Measurements from ENCODE around the gene SH3D21.
A peak's percentile ranks its signal among the peaks of the same experiment; 100 is the strongest.

Gene SH3D21

GRCh38 chr1:36330940-36331339 is 24.8 kb downstream of the SH3D21 start:
- no peak for DNase-seq

DNA sequence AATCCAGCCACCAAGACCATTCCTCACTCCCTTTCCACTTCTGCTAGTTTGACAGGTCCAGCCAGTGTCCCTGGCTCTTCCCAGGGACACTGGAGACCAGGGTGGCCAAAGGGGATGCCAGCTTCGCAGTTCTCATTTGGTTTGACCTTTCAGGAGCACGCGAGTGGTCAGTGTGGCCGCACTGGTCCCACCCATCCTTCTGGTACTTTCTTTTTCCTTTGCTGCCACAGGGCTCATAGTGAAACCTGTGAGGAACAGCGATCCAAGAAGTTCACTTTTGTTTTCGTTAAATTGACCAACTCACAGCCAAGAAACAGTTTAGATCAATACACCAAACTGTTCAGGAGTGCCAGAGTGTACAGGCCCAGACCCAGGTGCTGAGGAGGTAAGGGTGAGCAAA is 31.7 kb downstream of the SH3D21 start:
- DNase-seq, result no peak

DNA sequence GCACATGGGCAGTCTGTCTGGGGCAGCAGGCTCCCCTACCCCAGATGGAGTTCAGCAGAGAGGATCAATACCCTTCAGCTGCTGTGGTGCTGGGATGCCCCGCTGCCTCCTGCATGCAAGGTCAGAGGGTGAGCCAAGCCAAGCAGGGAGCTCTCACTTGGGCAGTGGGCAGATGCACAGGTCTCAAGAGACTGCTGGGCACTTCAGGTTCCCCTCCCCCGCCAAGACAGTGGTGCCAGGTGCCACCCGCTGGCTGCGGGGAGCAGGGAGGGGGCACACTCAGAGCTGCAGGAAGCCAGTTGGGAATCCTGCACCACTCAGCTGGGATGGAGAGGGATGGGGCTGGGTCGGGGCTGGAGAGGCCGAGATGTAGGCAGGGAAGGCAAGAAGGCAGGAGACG is 33.0 kb downstream of the SH3D21 start:
- DNase-seq, result no peak

DNA sequence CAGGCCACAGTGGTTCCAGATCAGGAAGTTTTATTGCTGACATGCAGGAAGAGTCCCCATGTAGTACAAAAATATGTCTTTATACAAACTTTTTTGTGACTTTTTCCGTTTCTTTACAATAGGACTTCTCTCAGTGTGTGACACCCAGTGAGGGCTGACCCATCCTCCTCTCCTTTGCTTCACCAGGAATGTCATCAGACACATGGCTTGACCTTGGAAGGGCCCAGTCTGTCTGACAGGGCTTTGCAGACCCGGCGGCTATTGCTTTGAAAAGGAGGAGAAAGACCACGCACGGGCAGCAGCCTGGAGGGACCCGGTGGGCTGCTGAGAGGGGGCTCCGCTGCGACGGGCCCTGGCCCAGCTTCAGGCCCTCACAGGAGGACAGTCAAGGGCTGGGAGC is 33.4 kb downstream of the SH3D21 start:
- no peak for DNase-seq

- no peak for DNase-seq
Measured at GRCh38 chr1:36341626-36342320, 35.6 kb downstream of the SH3D21 start.

GRCh38 chr1:36342426-36343185 is 36.4 kb downstream of the SH3D21 start:
- peak; percentile 18 for DNase-seq

GRCh38 chr1:36343651-36344394 is 37.7 kb downstream of the SH3D21 start:
- no peak for DNase-seq

DNA sequence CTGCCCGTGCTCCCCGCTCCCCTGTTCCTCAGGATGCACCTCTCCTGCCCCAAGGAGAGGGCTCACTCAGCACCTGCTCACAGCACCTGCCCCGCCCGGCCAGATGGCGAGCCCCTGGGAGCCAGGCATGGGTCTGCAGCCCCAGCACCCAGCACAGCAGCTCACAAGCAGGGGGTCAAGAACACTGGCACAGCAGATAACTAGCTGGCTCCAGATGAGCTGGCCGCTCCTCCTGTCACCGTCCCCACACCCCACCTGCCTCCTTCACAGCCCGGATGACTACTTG is 38.2 kb downstream of the SH3D21 start:
- no peak for DNase-seq

- DNase-seq, result no peak
Measured at GRCh38 chr1:36345353-36345752, 39.2 kb downstream of the SH3D21 start.

GRCh38 chr1:36346741-36347370 is 40.7 kb downstream of the SH3D21 start:
- DNase-seq, result no peak

DNA sequence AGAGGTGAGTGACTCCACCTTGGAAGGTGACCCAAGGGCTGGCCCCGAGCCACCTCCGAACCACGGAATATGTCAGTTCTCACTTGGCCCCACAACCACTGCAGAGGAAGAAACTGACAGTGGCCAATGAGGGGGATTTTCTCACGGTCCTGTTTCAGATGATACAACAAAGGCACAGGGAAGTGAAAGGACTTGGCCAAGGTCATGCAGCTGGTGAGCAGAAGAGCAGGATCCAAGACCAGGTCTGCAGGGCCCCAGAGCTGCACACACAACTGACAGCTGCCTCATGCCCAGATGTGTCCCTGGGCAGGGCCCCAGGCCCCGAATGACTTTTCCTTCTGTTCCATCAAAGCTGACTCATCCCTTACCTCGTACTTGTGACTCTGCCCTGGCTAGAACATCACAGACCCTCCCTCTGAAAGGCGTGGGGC is 43.1 kb downstream of the SH3D21 start:
- no peak for DNase-seq

- no peak for DNase-seq
Measured at GRCh38 chr1:36349839-36350238, 43.7 kb downstream of the SH3D21 start.

DNA sequence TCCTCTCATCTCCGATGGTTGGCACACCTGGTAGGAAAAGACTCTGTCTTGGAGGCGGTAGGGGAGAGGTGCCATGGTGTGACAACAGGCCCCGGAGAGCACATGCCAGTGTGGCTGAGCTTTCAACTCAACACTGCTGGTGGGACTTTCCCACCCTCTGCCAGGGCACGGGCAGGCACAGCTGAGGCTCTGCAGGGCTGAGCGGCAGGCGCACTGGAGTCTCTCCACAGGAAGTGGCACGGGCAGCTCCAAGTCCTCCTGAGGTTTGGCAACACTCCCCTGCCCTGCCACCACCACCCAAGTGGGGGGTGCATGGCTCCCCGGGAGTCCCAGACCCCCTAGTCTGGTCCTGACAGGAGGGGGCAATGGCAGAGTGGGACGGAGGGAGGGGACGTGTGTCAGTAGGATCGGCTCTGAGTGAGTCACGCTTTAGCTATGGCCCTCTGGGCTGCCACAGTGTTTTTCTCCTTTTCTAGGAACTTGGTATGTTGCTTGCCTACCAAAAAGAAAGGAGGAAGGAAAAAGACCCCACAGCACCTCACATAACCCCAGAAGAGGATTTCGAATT is 44.6 kb downstream of the SH3D21 start:
- DNase-seq, result no peak

- DNase-seq, result peak; percentile 7
Measured at GRCh38 chr1:36351227-36351977, 45.2 kb downstream of the SH3D21 start.

DNA sequence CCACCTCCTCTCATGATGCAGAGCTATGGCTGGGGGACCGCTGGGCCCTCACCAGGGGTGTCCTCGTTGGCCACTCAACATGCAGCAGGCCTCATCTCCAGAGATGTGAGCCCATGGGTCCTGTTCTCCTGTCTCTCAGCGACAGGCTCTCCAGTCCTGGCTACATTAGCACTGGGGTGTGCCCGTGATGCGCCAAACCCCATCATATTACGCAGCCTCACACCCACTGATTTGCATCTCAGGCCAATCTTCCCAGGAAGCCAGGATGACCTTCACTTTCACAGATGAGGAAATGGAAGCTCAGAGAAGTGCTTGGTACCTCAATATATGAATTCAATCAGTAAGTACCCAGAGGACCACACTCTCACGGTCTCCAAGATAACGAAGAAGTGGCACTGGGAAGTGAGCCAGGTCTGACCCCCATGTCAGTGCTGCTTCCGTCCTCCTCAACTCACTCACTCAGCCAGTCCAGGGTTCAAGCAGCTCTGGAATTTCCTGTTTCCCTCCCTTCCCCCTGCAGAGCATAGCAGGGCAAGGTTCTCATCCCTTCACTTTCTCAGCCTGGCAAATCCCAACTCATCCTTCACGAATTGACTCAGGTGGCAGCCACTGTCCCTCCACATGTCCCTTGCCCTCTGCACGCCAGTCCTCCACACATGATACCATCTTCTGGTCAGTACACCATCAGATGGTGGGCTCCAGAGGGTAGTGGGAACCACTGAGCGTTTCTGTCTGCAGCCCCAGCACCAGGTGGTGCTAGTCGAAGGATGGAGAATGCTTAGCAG is 46.1 kb downstream of the SH3D21 start:
- DNase-seq, result no peak

DNA sequence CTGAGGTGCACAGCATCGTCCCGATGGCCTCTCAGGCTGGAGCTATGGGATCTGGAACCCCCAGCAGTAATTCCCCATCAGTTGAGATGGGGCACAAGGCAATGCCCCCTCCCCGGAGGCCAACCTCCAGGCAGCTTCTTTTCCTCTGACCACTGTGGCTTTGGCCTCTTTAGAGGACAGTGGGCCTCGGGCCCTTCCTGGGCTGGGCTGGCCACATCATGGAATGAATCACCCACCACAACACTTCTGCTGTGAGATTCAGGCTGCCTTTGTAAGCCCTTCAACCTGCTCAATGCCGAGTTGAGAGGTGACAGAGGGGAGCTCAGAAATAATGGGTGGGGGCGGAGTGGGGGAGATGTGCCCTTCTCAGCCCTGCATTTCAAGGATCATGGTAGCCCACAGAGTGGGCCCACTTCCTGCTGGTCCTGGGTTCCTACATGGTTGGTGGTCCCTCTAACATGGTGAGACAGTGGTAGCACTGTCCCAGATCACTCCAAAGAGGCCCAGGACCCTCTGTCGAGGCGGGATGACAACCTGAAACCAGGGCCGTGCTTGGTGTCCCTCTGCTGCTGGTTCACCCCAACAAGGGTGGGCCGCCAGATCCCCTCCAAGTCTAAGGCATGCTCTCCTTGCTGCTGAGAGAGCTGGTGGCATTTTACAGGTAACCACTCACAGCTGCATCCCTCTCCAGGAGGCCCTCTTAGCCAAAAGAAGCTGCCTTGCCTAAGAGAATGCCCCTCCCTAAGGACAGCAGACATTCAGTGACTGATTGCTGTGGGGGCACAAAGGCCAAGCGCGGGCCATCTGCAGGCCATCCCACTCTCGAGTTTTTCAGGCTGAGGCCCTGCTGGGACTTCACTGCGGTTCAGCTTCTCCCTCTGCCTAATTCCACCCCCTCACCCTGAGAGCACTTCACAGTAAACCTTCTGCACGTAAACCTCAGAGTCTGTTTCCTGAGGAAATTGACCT is 47.0 kb downstream of the SH3D21 start:
- DNase-seq, result no peak

DNA sequence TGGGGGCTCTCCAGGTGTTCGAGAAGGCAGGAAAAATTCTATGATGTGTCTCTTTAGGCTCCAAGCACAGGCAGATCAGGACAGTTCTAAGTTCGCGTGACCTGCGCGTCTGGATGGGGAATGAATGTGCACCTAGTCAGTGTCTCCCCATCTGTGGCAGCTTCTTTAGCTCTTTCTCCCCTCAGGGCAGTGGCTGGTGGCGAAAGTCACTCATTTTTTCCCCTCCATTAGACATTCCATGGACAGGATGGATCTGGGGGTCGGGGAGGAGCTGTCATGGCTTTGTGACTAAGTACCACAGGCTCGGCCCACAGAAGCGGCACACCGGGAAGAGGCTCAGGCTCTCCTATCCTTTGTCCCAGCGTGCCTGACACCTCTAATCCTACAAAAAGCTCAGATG is 48.3 kb downstream of the SH3D21 start:
- DNase-seq, result no peak

GRCh38 chr1:36355811-36356210 is 49.6 kb downstream of the SH3D21 start:
- no peak for DNase-seq

- DNase-seq, result no peak
Measured at GRCh38 chr1:36358514-36359084, 52.4 kb downstream of the SH3D21 start.

GRCh38 chr1:36359383-36359782 is 53.2 kb downstream of the SH3D21 start:
- DNase-seq, result no peak

All from midbrain (tissue), 1 donor.